NCI-H1105 (cell line): ENCODE measurements around the gene JARID2.

ENCODE experiments used
- DNase-seq: peaks from one replicate; lab custom pipeline; 2025; lab: John Stamatoyannopoulos, UW

The JARID2 gene

GRCh38 chr6:15332446-15332845 lies 86.6 kb downstream of the JARID2 start:
- DNase-seq: no peak

- DNase-seq: no peak
Observed at GRCh38 chr6:15335385-15335784, 89.5 kb downstream of the JARID2 start.

GRCh38 chr6:15335916-15336315 lies 90.0 kb downstream of the JARID2 start:
- DNase-seq: no peak

- no peak for DNase-seq
Observed at GRCh38 chr6:15336900-15337560, 91.2 kb downstream of the JARID2 start.

DNA sequence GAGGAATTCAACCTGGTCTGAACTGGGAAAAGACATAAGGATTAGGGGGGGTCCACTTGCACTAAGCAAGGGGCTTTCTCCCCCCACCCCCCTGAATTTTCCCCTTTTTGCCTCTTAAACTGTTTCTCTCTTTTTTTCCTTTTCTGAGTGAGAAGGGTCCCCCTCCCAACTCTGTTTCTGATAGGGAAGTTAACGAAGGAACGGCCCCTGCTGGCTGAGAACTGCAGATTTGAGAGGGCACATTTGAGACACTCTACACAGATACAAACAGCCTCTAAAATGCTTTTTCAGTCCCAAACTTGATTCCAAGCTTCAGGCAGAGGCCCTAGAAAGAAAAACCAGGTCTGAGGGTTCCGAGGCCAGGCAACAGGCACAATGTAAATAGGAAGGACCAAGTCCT lies 91.7 kb downstream of the JARID2 start:
- no peak for DNase-seq

- DNase-seq: no peak
Observed at GRCh38 chr6:15338476-15338875, 92.6 kb downstream of the JARID2 start.

DNA sequence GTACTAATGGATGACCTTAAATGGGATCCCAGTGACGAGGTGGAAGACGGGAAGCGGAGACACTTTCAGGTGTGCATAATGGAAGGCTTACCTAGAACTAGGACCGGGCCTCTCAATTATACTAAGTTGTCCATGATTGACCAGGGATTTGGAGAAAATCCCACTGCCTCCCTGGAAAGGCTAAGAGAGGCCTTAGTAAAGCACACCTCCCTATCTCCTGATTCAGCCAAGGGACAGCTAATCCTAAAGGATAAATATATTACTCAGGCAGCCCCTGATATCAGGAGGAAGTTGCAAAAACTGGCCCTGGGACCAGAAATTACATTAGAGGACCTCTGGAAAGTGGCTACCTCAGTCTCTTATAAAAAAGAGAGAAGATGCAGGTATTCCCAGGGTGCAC lies 93.2 kb downstream of the JARID2 start:
- DNase-seq: no peak

DNA sequence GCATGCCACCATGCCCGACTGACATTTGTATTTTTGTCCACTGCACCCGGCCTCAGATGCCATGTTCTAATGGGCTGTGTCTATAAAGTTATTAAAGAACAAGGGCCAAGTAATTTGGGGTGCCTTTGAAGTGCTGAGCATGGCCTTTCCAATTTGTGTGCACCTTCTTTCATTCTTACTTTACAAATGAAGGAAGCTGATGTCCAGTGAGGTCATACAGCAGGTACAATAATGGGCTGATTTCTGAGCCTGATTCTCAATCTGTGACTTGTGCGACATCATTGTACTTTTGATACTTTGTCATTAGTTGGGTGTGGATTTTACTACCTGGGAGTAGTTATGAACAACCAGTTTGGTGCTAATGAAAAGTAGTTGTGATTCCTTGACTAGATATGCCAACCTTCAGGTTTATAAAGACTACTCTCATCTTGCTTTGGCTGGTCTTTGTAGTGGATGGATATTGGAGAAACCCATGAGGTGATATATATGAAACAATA lies 94.3 kb downstream of the JARID2 start:
- DNase-seq: no peak

- DNase-seq: no peak
Observed at GRCh38 chr6:15340775-15341174, 94.9 kb downstream of the JARID2 start.

DNA sequence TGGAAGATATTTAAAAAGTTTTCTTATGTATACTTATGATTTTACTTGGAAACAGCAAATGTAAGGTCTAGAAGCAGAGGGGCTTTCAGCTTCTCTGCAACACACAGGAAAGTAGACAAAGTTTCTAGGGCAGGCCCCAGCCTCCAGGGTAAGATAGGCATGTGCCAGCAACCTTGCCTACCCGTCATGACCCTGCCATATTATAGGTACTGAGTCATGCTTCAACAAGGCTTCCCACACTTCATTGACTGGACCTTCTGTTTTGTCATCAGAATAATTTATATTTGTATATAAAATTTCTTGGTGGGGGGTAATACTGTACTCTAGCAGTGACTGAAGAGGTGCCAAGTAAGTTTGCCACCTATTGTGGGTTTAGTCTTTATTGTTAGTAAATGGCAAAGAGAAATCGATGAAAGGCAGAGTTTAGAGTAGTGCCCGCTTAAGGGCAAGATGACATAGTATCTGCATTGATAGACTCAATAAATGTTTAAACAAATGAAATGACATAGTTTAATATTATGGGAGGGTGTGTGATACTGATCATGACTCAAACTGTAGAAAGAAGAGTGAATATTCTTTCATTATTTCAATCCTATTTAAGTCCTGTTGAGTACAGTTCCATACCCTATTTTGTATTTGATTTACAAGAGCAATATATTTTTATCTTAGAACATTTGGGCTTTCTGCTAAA lies 95.6 kb downstream of the JARID2 start:
- DNase-seq: no peak

DNA sequence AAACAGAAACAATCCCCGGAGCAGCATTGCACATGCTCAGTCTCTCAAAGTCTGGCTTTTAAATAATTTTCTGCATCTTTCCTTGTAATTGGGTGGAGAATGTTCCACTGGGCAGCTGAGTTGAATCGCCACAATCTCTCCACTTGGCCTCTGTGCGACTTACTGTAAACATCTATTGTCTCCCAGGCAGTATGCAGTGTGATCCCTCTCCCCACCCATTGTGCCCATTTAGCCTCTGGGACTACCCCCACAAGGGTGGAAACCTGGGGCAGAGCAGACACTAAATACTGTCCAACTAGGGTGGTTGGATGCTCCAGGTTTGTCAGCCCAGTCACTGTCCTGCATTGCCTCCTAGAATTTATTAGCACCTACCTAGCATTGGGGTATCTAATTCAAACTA lies 96.2 kb downstream of the JARID2 start:
- no peak for DNase-seq

DNA sequence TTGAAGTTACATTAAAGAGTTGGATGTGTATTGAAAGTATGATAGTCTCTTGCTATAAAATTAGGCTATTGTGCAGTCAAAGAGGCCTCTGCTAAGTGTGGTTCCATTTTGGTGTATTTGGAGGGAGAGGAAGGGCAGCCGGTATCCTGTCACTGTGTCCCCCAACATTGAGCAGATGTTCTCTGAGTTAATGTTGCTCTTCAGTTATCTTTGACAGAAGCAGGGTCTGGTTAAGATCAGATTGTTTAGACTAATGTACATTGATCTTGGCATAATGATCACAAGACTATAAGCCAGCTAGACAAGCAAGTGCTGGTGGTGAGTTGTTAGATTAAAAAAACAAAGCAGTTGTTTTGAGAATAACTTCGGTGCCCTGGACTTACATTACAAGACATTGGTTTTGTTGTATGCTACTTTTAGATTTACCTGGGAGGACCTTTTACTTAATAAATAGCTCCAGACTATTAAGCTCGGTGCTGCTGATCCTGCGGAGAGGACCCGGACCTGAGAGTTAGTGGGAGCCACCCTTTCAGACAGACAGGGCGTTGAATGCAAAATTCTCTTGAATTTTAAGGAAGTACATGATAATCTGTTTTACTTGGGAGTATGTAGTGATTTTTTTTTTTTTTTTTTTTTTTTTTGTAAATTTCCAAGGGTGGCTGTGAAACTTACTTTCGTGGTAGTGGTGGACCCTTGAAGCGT lies 97.8 kb downstream of the JARID2 start:
- DNase-seq: no peak

DNA sequence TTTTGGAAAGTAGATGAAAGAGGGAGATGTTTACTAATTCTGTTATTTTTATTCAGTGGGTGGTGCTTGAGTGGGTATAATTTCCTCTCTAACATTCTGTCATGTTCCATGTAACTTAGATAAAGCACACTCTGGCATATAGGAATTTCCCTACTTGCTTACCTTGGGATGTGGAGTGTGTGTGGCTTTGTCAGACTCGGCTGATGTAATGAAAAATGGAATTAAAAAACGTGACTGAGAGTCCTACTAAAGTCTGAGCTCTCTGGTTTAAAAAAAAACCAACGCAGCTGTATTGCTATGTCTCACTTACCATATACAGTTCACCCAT lies 98.3 kb downstream of the JARID2 start:
- no peak for DNase-seq

DNA sequence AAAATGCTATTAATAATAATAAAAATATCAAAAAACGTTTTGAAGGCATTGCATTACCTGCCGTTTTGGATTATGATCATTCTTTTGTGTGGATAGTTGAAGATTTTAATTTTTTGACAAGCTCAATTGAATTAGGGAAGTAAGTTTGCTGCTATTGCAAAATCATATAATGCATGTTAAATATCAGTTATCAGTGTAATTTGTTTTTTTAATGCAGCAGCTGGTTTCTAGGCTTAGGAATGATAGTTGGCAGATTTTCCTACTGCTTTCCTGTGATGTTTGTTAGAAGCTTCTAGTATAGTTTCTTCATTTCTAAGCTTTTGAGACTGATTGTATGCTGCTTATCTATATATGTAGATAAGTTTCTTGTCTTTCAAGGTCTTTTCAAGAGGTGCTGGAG lies 99.0 kb downstream of the JARID2 start:
- DNase-seq: no peak

DNA sequence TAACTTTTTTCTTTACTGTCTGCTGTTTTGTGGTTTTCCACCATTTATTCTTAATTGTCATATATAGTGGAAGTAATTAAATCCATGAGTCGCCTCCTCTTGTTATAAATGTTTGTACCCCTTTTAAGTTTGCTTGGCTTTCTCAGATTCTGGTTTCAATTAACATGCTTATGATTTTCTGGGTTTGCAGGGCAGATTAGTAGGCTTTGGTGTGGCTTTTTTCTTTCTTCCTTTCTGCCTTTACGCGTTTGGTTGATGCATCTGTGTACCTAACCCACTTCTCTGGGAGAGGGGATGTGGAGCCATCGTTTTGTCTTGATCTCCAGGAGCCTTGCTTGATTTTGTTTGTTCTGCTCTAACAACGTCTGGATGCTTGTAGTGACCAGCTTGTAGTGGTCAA lies 100.4 kb downstream of the JARID2 start:
- DNase-seq: no peak

DNA sequence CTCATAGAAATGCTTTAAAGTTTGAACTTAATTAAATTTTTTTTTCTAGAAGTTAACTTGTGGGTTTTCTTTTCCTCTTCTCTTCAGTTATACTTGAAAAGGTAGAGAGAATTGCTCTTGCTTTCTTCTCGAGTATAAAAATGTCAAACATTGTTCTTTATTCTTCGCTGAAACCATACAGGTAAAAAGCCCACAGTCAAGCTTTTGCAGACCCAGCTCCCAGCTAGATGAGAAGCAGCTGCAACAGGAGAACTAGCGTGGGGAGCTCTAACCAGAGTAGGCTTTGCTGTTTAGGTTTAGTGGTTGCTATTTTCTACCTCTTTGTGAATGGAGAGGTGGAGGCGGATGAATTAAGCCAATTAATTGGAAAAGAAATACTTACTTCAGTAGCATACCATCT lies 102.7 kb downstream of the JARID2 start:
- DNase-seq: no peak

GRCh38 chr6:15349379-15349778 lies 103.5 kb downstream of the JARID2 start:
- DNase-seq: no peak

DNA sequence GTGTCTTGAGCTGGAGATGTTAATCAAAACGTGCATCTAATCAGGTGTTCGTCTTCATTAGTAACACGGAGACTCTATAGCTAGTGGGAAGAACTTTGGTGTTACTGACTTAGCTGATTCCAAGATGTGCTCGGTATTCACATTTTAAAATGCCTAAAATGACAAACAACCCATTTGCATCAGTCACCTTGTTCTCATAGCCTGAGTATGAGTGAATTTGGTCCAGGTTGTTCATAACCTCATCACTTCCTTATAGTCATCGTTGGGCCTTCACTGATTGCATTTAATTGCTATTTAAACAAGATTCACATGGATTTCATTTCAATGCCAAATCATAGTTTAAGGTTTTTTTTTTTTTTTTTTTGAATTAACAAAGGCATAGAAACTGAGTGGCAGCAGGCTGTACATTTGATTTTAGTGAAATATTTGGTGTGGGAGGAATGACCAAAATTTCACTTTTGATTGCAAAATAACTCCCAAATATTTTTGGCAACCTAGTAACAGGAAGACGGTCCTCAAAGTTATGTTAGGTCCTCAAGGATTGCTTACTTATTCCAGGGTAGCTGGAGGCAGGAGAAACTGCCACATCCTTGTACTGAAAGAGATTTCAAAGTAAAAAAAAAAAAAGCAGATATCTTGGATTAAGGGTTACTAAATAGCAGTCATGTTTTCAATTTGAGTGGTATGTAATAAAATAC lies 104.7 kb downstream of the JARID2 start:
- peak; percentile 11 for DNase-seq

DNA sequence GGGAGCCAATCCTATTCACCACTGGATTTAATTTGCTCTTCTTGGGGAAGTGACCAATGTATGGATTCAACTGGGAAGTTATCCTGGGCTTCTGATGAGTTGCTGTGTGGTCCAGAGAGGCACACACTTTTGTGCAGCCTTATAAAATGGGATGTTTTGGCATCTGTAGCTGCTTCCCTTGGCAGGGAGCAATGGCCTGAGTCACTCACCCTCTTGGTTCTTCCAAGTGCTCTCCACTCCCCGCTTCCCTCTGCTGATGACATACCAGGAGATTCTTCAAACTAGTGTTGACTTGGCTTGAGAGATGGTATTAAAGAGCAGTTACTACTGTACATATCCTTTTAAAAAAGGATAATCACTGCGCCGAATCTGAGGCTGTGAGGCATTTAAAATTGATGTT lies 105.8 kb downstream of the JARID2 start:
- no peak for DNase-seq

GRCh38 chr6:15352220-15352619 lies 106.4 kb downstream of the JARID2 start:
- DNase-seq: no peak

- DNase-seq: peak; percentile 48
Observed at GRCh38 chr6:15352845-15353244, 107.0 kb downstream of the JARID2 start.

DNA sequence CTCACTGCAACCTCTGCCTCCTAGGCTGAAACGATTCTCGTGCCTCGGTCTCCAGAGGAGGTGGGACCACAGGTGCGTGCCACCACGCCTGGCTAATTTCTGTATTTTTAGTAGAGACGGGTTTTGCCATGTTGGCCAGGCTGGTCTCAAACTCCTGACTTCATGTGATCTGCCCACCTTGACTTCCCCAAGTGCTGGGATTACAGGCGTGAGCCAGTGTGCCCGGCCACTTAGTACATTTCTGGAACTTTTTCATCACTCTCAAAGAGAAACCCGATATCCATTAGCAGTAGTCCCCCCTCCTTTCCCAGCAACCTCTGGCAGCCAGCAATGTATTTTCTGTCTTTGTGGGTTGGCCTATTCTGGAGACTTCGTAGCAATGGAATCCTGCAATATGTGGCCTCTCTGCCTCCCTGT lies 109.8 kb downstream of the JARID2 start:
- no peak for DNase-seq

- DNase-seq: no peak
Observed at GRCh38 chr6:15356179-15356578, 110.3 kb downstream of the JARID2 start.
